Measurements from ENCODE around the gene KIF2A.
"Not testable (repeated sequence)": the region's sequence is repeated elsewhere in the genome, so short reads cannot be mapped to it uniquely, and the experiment has no call there.

Gene KIF2A

GRCh38 chr5:62291829-62292228, 14.2 kb upstream of the KIF2A start:
- DNase-seq (ENCODE audit: low read depth) = not testable (repeated sequence)

GRCh38 chr5:62296998-62297397, 9.0 kb upstream of the KIF2A start:
- DNase-seq (ENCODE audit: low read depth) = no peak

GRCh38 chr5:62298118-62298517, 7.9 kb upstream of the KIF2A start:
- no peak for DNase-seq (ENCODE audit: low read depth)

GRCh38 chr5:62299101-62299500, 6.9 kb upstream of the KIF2A start:
- no peak for DNase-seq (ENCODE audit: low read depth)

DNA sequence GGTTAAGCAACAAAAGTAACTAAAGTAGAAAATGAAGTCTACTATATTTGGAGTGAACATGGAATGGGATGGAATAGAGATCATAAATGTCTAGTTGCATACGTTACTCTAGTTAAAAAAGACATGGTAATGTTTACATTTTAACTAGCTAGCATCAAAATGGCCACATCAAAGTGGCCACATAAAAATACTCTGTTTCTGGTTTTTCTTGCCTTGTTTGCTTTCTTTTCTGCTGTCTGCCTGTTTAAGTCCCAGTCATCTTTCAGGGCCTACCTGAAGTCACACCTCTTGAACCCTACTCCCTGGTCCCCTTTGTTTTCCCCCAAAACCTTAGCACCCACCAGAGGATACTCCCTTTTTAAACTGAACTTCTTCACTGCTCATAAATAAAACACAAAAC, 6.4 kb upstream of the KIF2A start:
- no peak for DNase-seq (ENCODE audit: low read depth)

DNA sequence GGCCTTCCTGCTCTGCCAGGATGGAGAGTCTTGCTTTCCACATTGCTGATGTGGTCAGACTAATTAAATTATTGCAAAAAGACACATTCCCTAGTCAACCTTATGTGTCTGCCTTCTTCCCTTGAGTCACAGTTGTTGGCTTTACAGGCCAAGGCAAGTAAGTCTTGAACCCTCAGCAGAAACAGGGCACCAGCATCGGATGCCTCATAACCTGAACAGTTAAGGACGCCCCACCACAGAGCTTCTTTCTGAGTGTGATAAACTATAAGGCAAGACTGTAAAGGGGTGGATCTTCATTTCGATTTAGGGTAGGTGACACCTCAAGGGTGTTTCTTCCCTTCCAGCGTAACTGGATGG, 670 bp upstream of the KIF2A start:
- DNase-seq (ENCODE audit: low read depth) = no peak

DNA sequence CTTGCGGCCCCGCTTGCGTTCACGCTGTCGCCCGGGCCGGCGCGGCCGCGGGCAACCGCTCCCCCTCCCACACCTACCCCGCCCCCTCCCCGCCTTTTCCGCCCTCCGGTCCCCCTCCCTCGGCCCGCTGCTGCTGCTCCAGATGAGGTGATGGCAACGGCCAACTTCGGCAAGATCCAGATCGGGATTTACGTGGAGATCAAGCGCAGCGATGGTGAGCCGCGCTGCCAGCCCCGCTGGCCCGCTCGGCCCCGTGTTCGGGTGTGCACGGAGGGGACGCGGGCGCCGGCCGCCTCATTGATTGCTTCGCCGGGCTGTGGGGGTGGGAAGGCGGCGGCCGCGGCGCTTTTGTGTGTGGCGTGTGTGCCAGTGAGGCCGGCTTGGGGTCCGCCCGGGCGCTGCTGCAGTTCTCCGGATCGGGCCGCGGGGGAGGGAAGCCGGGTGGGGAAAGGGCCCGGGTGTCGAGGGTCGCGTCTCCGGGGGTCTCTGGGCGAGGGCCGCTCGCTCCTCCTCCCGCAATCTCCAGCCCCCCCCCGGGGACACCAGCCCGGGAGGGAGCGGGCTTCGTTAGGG, 403 bp downstream of the KIF2A start:
- DNase-seq (ENCODE audit: low read depth) = no peak

GRCh38 chr5:62306896-62307689, 1.1 kb downstream of the KIF2A start:
- no peak for DNase-seq (ENCODE audit: low read depth)

DNA sequence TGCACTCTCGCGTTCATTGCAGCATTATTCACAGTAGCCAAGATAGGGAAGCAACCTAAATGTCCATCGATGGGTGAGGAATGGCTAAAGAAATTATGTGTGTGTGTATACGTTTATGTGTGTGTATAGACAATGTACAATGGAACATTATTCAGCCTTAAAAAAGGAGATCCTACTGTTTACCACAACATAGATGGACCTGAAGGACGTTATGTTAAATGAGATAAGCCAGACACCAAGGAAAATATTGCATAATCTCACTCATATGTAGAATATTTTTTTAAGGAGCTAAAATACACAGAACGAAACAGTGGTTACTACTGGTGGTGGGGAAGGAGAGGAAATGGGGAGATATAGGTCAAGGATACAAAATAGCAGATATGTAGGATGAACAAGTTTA, 2.4 kb downstream of the KIF2A start:
- no peak for DNase-seq (ENCODE audit: low read depth)

DNA sequence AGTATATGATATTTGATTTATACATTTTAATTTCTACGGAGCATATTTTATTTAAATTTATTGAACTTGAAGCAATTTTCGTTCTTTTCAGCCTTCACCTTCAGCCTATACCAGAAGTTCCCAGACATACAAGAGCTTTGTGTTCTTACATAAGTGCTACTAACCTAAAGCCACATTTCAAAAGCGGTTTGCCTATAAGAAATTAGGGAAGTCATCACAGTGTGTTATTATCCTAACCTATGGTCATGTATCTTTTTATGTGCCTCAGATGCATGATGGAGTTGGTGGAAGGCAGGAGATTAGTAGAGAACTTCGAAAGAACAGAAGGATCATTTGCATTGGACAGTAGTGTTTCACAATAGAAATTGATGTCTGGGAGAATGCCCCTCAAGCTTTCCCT, 3.1 kb downstream of the KIF2A start:
- DNase-seq (ENCODE audit: low read depth) = no peak

GRCh38 chr5:62310426-62311143, 4.6 kb downstream of the KIF2A start:
- DNase-seq (ENCODE audit: low read depth) = no peak

GRCh38 chr5:62312036-62312435, 6.0 kb downstream of the KIF2A start:
- no peak for DNase-seq (ENCODE audit: low read depth)

DNA sequence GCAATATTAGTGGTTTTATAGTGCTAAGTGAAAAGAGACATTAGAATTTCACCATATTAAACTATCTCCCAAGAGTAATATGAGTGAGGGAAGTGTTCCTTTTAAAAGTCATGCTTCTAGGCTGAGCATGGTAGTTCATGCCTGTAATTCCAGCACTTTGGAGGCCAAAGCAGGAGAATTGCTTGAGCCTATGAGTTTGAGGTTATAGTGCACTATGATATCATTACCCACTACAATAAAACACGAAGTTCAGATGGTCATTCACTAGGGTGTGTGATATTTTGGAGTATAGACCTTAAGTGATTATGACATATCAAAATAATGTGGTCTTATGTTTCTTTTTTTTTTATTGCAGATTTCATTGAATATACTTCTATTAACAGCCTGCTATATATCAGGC, 6.7 kb downstream of the KIF2A start:
- no peak for DNase-seq (ENCODE audit: low read depth)

DNA sequence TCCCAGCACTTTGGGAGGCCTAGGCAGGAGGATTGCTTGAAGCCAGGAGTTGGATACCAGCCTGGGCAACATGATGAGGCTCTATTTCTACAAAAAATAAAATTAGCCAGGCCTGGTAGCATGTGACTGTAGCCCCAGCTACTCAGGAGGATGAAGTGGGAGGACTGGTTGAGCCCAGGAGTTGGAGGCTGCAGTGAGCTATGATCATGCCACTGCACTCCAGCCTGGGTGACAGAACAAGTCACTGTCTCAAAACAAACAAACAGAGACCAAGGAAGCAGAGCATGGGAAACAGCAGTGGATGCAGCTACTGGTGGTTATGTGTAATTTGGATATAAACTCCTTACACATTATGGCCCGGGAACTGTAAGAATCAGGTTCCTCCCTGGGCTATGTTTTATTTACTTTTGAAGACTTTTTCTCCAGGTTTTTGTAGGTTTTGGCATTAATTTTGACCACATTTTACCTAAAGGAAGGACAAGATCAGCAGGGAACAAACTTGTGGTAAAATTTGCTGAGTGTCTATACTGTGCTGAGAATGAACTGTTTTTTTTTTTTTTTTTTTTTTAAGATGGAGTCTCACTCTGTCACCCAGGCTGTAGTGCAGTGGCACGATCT, 8.3 kb downstream of the KIF2A start:
- DNase-seq (ENCODE audit: low read depth) = no peak

- DNase-seq (ENCODE audit: low read depth) = no peak
Measured at GRCh38 chr5:62315376-62316175, 9.6 kb downstream of the KIF2A start.

DNA sequence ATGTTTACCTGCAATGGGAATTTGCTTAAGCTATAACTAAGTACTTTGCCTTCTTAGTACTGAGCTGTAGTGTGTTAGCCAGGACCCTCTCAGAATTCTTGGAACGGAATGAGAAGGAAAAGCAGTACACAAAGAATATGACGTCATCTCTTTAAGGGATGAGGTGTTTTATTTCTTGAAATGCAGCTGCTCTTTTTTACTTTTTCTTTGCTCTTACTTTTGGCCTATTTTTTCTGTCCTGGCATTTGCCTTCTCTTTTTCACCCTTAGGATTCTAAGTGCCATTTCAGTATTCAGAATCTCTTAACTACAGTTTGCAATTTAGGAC, 10.1 kb downstream of the KIF2A start:
- no peak for DNase-seq (ENCODE audit: low read depth)

- no peak for DNase-seq (ENCODE audit: low read depth)
Measured at GRCh38 chr5:62317810-62318209, 11.8 kb downstream of the KIF2A start.

DNA sequence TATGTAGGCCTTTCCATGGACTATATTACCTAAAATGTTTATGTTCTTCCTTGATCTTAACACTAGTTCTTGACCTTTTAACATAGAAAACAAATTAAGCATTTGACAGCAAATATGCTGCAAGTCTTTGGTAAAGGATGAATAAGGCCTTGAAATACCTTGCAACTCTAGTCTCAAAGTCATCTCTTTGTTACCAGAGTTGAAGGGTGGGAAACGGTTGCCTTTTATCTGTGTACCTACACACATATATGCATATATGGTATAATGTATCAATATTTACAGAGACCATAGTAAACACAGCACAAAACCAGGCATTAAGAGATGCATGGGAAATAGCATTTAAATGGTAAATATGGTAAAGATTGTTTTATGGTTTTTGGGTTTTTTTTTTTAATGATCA, 16.5 kb downstream of the KIF2A start:
- no peak for DNase-seq (ENCODE audit: low read depth)

- DNase-seq (ENCODE audit: low read depth) = no peak
Measured at GRCh38 chr5:62326302-62326701, 20.3 kb downstream of the KIF2A start.

- no peak for DNase-seq (ENCODE audit: low read depth)
Measured at GRCh38 chr5:62326702-62327101, 20.7 kb downstream of the KIF2A start.

- DNase-seq (ENCODE audit: low read depth) = no peak
Measured at GRCh38 chr5:62327138-62328053, 21.4 kb downstream of the KIF2A start.

All from non-pigmented ciliary epithelial cell (primary cell).